ENCODE results near the gene DOCK3.

DNA sequence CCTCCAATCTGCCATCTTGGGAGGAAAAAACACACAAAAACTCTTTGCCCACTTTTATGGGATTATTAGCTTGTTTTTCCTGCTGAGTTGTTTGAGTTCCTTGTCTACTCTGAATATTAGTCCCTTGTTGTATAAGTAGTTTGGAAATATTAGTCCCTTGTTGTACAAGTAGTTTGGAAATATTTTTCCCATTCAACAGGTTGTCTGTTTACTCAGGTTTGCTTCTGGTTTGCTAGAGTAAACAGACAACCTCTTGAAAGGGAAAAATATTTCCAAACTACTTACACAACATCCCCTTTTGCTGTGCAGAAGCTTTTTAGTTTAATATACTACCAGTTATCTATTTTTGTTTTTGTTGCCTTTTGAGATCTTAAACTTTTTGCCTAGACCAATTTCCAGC lies 517.0 kb downstream of the DOCK3 start:
- TF ChIP-seq RFX5 (IDR thresholded peaks at IDR 0.05; ENCODE audit: low read depth, low read length) (no peak), USF2 (IDR thresholded peaks at IDR 0.05; ENCODE audit: low read depth, low read length) (no peak), POLR2A (IDR thresholded peaks at IDR 0.05; ENCODE audit: low read depth, low read length) (no peak), RAD21 (IDR thresholded peaks at IDR 0.05; ENCODE audit: low read length) (no peak), FOS (IDR thresholded peaks at IDR 0.05; ENCODE audit: low read depth, low read length) (no peak), CHD1 (IDR thresholded peaks at IDR 0.05; ENCODE audit: low read depth, low read length) (no peak), SMC3 (IDR thresholded peaks at IDR 0.05; ENCODE audit: low read depth, low read length) (no peak), NFE2L2 (IDR thresholded peaks at IDR 0.05; ENCODE audit: low read depth, low read length) (no peak), RCOR1 (IDR thresholded peaks at IDR 0.05; ENCODE audit: insufficient replicate concordance, low read length) (no peak), MAFK (IDR thresholded peaks at IDR 0.05; ENCODE audit: low read depth, low read length) (no peak)
- TF ChIP-seq, protein P1, sequence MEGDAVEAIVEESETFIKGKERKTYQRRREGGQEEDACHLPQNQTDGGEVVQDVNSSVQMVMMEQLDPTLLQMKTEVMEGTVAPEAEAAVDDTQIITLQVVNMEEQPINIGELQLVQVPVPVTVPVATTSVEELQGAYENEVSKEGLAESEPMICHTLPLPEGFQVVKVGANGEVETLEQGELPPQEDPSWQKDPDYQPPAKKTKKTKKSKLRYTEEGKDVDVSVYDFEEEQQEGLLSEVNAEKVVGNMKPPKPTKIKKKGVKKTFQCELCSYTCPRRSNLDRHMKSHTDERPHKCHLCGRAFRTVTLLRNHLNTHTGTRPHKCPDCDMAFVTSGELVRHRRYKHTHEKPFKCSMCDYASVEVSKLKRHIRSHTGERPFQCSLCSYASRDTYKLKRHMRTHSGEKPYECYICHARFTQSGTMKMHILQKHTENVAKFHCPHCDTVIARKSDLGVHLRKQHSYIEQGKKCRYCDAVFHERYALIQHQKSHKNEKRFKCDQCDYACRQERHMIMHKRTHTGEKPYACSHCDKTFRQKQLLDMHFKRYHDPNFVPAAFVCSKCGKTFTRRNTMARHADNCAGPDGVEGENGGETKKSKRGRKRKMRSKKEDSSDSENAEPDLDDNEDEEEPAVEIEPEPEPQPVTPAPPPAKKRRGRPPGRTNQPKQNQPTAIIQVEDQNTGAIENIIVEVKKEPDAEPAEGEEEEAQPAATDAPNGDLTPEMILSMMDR (conservative IDR thresholded peaks at IDR 0.05; ENCODE audit: low read depth, low read length) = no peak

All from IMR-90 (cell line).